Renal cortex interstitium (tissue), 15 donors: ENCODE data around the gene ITPR1. TPM values are rescaled to one million over a fixed set of nuclear protein-coding genes. Genes with fewer than 3 reads are reported as not detected.
"Not testable (repeated sequence)": the region's sequence is repeated elsewhere in the genome, so short reads cannot be mapped to it uniquely, and the experiment has no call there.

ENCODE experiments used
- DNase-seq, 11 donors: peaks; one replicate each; pipeline ENCODE4 v3.0.0-alpha.2; 2013; ENCODE audit warnings: low read depth in 9 of 11, low spot score in 4 of 11; ENCODE audit errors: extremely low read depth in 1 of 11
- long read RNA-seq, 16 experiments: transcript quantifications; one replicate each; lab custom pipeline, GENCODE V29; 2026
- polyA plus RNA-seq, 3 donors: library from polyadenylated mRNA; unstranded; fragments of 120-200 nt; gene quantifications; one replicate each; pipeline ENCODE4 v1.2.1, GENCODE V29; 2013; ENCODE audit not compliant: insufficient read length in 3 of 3

ITPR1 gene
- 10 to 100 TPM; 51.9 to 63.3 (median 56.4) TPM for polyA plus RNA-seq
- long read RNA-seq, donor 1, partial matches to known transcripts: 0 of 2 reads
- long read RNA-seq, donor 1, other reads (novel, unspliced or antisense): 0 of 2 reads
- long read RNA-seq, donor 2, partial matches to known transcripts: 0 of 2 reads
- long read RNA-seq, donor 2, other reads (novel, unspliced or antisense): 0 of 2 reads
- long read RNA-seq, donor 3, partial matches to known transcripts: 0 of 3 reads
- long read RNA-seq, donor 3, other reads (novel, unspliced or antisense): 0 of 3 reads
- long read RNA-seq, donor 4: 0 reads
- long read RNA-seq, donor 5: 0 reads
- long read RNA-seq, donor 6, partial matches to known transcripts: 7 of 8 reads
- long read RNA-seq, donor 6, other reads (novel, unspliced or antisense): 0 of 8 reads
- long read RNA-seq, donor 7, partial matches to known transcripts: 0 of 3 reads
- long read RNA-seq, donor 7, other reads (novel, unspliced or antisense): 0 of 3 reads
- long read RNA-seq, donor 8, full-length matches to known transcripts: 1 of 1 reads
- long read RNA-seq, donor 8, partial matches to known transcripts: 0 of 1 reads
- long read RNA-seq, donor 8, other reads (novel, unspliced or antisense): 0 of 1 reads
- long read RNA-seq, donor 9, partial matches to known transcripts: 0 of 3 reads
- long read RNA-seq, donor 9, other reads (novel, unspliced or antisense): 0 of 3 reads
- long read RNA-seq, donor 10, partial matches to known transcripts: 7 of 8 reads
- long read RNA-seq, donor 10, other reads (novel, unspliced or antisense): 0 of 8 reads
- long read RNA-seq, donor 11, partial matches to known transcripts: 0 of 2 reads
- long read RNA-seq, donor 11, other reads (novel, unspliced or antisense): 0 of 2 reads
- long read RNA-seq, donor 12: 0 reads
- long read RNA-seq, donor 13, full-length matches to known transcripts: 2 of 11 reads
- long read RNA-seq, donor 13, partial matches to known transcripts: 9 of 11 reads
- long read RNA-seq, donor 13, other reads (novel, unspliced or antisense): 0 of 11 reads
- long read RNA-seq, donor 14: 0 reads
- long read RNA-seq, donor 15, partial matches to known transcripts: 0 of 1 reads
- long read RNA-seq, donor 15, other reads (novel, unspliced or antisense): 0 of 1 reads
- long read RNA-seq, donor 16, partial matches to known transcripts: 11 of 17 reads
- long read RNA-seq, donor 16, other reads (novel, unspliced or antisense): 0 of 17 reads

GRCh38 chr3:4493014-4493940, at the start of gene ITPR1:
TSS of gene ITPR1 (plus strand) at chr3:4493348. CDS start at chr3:4516492, 23,144 bp downstream.
- peak; percentile 97 to 100 (median 99) for DNase-seq

- DNase-seq: no peak
Observed at GRCh38 chr3:4447295-4447999, 45.7 kb upstream of the ITPR1 start.

- no peak for DNase-seq
Observed at GRCh38 chr3:4448187-4448586, 45.0 kb upstream of the ITPR1 start.

- no peak for DNase-seq
Observed at GRCh38 chr3:4449043-4449805, 43.9 kb upstream of the ITPR1 start.

- no peak for DNase-seq
Observed at GRCh38 chr3:4454142-4454541, 39.0 kb upstream of the ITPR1 start.

GRCh38 chr3:4456780-4457179, 36.4 kb upstream of the ITPR1 start:
- not testable (repeated sequence) for DNase-seq

- DNase-seq: no peak
Observed at GRCh38 chr3:4458961-4459360, 34.2 kb upstream of the ITPR1 start.

- no peak for DNase-seq
Observed at GRCh38 chr3:4460334-4460733, 32.8 kb upstream of the ITPR1 start.

- no peak for DNase-seq
Observed at GRCh38 chr3:4461468-4462090, 31.6 kb upstream of the ITPR1 start.

- no peak for DNase-seq
Observed at GRCh38 chr3:4462369-4463040, 30.6 kb upstream of the ITPR1 start.

GRCh38 chr3:4464576-4464975, 28.6 kb upstream of the ITPR1 start:
- no peak for DNase-seq

GRCh38 chr3:4466741-4467521, 26.2 kb upstream of the ITPR1 start, which contains the start of gene SUMF1:
TSS of gene SUMF1 (minus strand) at chr3:4467269. CDS start at chr3:4467245, 24 bp downstream.
- peak; percentile 59 to 81 (median 73) for DNase-seq

- DNase-seq: no peak
Observed at GRCh38 chr3:4467522-4467867, 25.7 kb upstream of the ITPR1 start.

- no peak for DNase-seq
Observed at GRCh38 chr3:4471907-4472306, 21.2 kb upstream of the ITPR1 start.

GRCh38 chr3:4472312-4472711, 20.8 kb upstream of the ITPR1 start:
- no peak for DNase-seq
